ENCODE data around the gene RBM23.
"Not testable (repeated sequence)": the region's sequence is repeated elsewhere in the genome, so short reads cannot be mapped to it uniquely, and the experiment has no call there.

GRCh38 chr14:22914836-22915235, 4.1 kb downstream of the RBM23 start:
- TF ChIP-seq CTCF (conservative IDR thresholded peaks at IDR 0.05 in 1 of 2, IDR thresholded peaks at IDR 0.05 in 1 of 2; ENCODE audit: extremely low read depth in 1 of 2, insufficient read depth in 1 of 2, low read depth in 1 of 2, low read length in 2 of 2); EZH2 (IDR thresholded peaks at IDR 0.05; ENCODE audit: borderline replicate concordance, low read length): not testable (repeated sequence)

Measured in mammary epithelial cell (primary cell).